ENCODE measurements around the gene SH2D3A.

DNA sequence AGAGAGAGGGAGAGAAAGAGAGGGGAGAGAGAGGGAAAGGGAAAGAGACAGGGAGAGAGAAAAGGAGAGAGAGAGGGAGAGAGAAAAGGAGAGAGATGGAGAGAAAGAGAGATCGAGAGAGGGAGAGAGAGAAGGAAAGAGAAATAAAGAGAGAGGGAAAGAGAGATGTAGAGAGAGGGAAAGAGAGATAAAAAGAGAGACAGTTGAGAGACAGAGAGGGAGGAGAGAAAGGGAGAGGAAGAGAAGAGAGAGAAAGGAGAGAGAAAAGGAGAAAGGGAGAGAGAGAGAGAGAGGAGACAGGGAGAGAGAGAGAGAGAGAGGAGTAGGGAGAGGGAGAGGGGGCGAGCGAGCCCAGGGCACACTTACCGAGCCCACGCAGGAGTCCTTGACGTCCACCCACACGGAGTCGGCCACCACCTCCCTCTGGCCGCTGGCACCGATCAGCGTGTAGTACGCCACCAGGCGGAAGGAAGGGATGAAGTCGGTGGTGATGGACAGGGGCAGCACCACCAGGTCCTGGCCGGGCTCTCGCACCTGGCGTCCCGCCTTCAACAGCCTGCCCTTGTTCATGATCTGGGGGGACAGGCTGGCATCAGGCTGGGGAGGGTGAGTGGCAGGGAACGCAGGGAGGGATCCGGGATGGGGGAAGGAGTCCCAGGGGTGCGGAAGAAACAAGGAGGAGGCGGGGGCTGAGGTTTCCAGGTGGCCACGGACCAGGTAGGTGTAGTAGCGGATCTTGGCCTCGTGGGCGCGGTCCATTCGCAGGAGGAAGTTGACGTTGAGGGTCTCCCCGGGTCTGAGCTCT, 56.8 kb downstream of the SH2D3A start:
- TF ChIP-seq, protein P1, sequence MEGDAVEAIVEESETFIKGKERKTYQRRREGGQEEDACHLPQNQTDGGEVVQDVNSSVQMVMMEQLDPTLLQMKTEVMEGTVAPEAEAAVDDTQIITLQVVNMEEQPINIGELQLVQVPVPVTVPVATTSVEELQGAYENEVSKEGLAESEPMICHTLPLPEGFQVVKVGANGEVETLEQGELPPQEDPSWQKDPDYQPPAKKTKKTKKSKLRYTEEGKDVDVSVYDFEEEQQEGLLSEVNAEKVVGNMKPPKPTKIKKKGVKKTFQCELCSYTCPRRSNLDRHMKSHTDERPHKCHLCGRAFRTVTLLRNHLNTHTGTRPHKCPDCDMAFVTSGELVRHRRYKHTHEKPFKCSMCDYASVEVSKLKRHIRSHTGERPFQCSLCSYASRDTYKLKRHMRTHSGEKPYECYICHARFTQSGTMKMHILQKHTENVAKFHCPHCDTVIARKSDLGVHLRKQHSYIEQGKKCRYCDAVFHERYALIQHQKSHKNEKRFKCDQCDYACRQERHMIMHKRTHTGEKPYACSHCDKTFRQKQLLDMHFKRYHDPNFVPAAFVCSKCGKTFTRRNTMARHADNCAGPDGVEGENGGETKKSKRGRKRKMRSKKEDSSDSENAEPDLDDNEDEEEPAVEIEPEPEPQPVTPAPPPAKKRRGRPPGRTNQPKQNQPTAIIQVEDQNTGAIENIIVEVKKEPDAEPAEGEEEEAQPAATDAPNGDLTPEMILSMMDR (IDR thresholded peaks at IDR 0.05; ENCODE audit: poor library complexity), result no peak
- TF ChIP-seq EZH2 (IDR thresholded peaks at IDR 0.05; ENCODE audit: borderline replicate concordance), result no peak
- TF ChIP-seq EZH2phosphoT487 (IDR thresholded peaks at IDR 0.05; ENCODE audit: low read depth, severe bottlenecking, unreplicated experiment), result no peak

Measured in hepatocyte (in vitro differentiated cells).